Measurements from ENCODE around the gene RTN1.
"Not testable (repeated sequence)": the region's sequence is repeated elsewhere in the genome, so short reads cannot be mapped to it uniquely, and the experiment has no call there.

Gene RTN1

DNA sequence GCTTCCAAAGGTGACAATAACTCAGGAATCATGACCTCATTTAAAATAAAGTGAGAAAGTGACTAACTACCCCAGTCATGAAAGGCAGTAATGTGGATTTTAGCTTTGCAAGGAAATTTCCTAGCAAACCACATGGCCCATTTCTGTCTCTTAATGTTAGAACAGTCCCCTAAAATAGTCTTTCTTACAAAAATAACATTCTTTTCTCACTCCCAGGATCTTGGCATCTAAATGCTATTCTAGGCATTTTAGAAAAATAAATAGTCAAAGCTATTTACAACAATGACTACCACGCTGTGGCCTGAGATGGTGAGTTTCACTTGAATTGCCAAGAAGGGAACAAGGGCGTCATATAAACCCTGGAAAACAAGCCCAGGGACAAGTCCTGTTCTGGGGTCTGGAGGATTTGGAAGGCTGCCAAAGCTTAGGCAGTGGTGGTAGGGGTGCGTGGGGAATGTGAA lies 192.8 kb downstream of the RTN1 start:
- Mint-ChIP-seq H3K27me3 (peaks cover 8% of the 10 kb centered on the region), H3K9me3 (ENCODE audit: low read depth) (no peaks in the 10 kb centered on the region), H3K27ac (no peak overlapping the region), H3K4me1 (ENCODE audit: low read depth) (no peaks in the 10 kb centered on the region), H3K4me3 (no peak overlapping the region), H3K36me3 (no peaks in the 10 kb centered on the region)

- Mint-ChIP-seq H3K36me3 (no peaks in the 10 kb centered on the region), H3K4me3 (no peak overlapping the region), H3K9me3 (ENCODE audit: low read depth) (no peaks in the 10 kb centered on the region), H3K27ac (no peak overlapping the region), H3K4me1 (ENCODE audit: low read depth) (no peaks in the 10 kb centered on the region), H3K27me3 (peaks cover 4% of the 10 kb centered on the region)
Measured at GRCh38 chr14:59675394-59675793, 195.2 kb downstream of the RTN1 start.

- Mint-ChIP-seq H3K9me3 (ENCODE audit: low read depth) (peaks cover 12% of the 10 kb centered on the region), H3K4me3 (no peak overlapping the region), H3K4me1 (ENCODE audit: low read depth) (no peaks in the 10 kb centered on the region), H3K27ac (no peak overlapping the region), H3K27me3 (no peaks in the 10 kb centered on the region), H3K36me3 (no peaks in the 10 kb centered on the region)
Measured at GRCh38 chr14:59664741-59665140, 205.8 kb downstream of the RTN1 start.

- no peaks in the 10 kb centered on the region for H3K4me1 Mint-ChIP-seq (ENCODE audit: low read depth)
- no peak overlapping the region for H3K27ac Mint-ChIP-seq
- peaks cover 8% of the 10 kb centered on the region for H3K9me3 Mint-ChIP-seq (ENCODE audit: low read depth)
- H3K27me3 Mint-ChIP-seq = peaks cover 3% of the 10 kb centered on the region
- H3K4me3 Mint-ChIP-seq = no peak overlapping the region
- H3K36me3 Mint-ChIP-seq = peaks cover 3% of the 10 kb centered on the region
Measured at GRCh38 chr14:59657769-59658168, 212.8 kb downstream of the RTN1 start.

DNA sequence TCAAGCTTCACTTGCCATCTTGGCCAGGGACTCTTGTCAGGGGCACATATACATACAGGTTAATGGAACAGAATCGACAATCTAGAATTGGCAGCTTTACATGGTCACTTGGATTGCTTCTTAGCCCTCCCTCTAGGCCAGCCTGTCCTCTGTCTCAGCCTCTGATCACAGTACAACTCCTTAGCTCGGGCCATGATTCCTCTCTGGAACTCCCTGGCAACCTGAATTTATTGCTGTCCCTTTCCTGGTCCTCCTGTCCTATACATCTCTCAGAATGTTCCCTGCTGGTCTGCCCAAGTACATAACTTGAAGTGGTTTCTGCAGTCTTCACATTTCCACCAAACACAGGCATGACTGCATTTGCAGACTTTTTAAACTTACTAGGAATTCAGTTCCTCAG lies 214.1 kb downstream of the RTN1 start:
- Mint-ChIP-seq H3K4me1 (ENCODE audit: low read depth) (no peaks in the 10 kb centered on the region), H3K4me3 (no peak overlapping the region), H3K27me3 (peaks cover 4% of the 10 kb centered on the region), H3K9me3 (ENCODE audit: low read depth) (peaks cover 13% of the 10 kb centered on the region), H3K27ac (no peak overlapping the region), H3K36me3 (peaks cover 3% of the 10 kb centered on the region)

DNA sequence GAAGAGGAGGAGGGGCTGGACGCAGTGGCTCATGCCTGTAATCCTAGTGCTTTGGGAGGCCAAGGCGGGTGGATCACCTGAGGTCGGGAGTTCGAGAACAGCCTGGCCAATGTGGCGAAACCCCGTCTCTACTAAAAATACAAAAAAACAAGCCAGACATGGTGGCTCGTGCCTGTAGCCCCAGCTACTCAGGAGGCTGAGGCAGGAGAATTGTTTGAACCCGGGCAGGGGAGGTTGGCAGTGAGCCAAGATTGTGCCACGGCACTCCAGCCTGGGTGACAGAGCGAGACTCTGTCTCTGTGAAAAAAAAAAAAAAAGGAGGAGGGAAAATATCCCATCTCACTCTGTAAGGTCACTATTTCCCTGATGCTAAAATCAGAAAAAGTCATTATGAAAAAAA lies 216.4 kb downstream of the RTN1 start:
- H3K36me3 Mint-ChIP-seq; H3K27ac Mint-ChIP-seq; H3K4me1 Mint-ChIP-seq (ENCODE audit: low read depth); H3K4me3 Mint-ChIP-seq: not testable (repeated sequence)
- Mint-ChIP-seq H3K27me3 (peaks cover 11% of the 10 kb centered on the region), H3K9me3 (ENCODE audit: low read depth) (peaks cover 12% of the 10 kb centered on the region)

DNA sequence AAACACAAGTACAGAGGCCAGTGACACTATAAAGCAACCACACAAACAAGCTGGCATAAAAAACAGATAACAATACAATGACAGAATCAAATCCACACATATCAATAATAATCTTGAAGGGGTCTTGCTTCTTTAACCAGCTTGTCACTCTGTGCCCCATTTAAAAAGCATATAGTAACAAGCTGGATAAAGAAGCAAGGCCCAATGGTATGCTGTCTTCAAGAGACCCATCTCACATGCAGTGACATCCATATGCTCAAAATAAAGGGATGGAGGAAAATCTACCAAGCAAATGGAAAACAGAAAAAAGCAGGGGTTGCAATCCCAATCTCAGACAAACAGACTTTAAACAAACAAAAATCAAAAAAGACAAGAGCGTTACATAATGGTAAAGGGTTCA lies 223.7 kb downstream of the RTN1 start:
- not testable (repeated sequence) for H3K36me3 Mint-ChIP-seq; H3K4me1 Mint-ChIP-seq (ENCODE audit: low read depth); H3K27ac Mint-ChIP-seq; H3K4me3 Mint-ChIP-seq
- H3K27me3 Mint-ChIP-seq = peaks cover 21% of the 10 kb centered on the region
- peaks cover 33% of the 10 kb centered on the region for H3K9me3 Mint-ChIP-seq (ENCODE audit: low read depth)

DNA sequence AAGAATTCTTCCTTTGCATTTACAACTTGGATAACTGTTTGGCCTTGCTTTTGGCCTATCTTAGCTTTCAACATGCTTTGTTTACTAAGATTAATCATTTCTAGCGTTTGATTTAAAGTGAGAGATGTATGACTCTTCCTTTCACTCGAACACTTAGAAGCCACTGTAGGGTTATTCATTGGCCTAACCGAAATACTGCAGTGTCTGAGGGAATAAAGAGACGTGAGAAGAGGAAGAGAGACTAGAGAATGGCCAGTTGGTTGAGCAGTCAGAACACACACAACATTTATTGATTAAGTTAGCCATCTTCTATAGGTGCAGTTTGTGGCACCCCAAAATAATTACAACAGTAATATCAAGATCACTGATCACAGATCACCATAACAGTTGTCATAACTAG lies 231.7 kb downstream of the RTN1 start:
- H3K4me3 Mint-ChIP-seq = no peak overlapping the region
- no peak overlapping the region for H3K27ac Mint-ChIP-seq
- no peaks in the 10 kb centered on the region for H3K4me1 Mint-ChIP-seq (ENCODE audit: low read depth)
- H3K36me3 Mint-ChIP-seq = no peaks in the 10 kb centered on the region
- H3K27me3 Mint-ChIP-seq = peaks cover 8% of the 10 kb centered on the region
- H3K9me3 Mint-ChIP-seq (ENCODE audit: low read depth) = peaks cover 4% of the 10 kb centered on the region

GRCh38 chr14:59634617-59635016 lies 236.0 kb downstream of the RTN1 start:
- Mint-ChIP-seq H3K4me1 (ENCODE audit: low read depth) (no peaks in the 10 kb centered on the region), H3K27ac (no peak overlapping the region), H3K4me3 (no peak overlapping the region), H3K36me3 (no peaks in the 10 kb centered on the region), H3K27me3 (peaks cover 30% of the 10 kb centered on the region), H3K9me3 (ENCODE audit: low read depth) (no peaks in the 10 kb centered on the region)

GRCh38 chr14:59633486-59633885 lies 237.1 kb downstream of the RTN1 start:
- H3K4me3 Mint-ChIP-seq = no peak overlapping the region
- H3K27ac Mint-ChIP-seq = no peak overlapping the region
- H3K4me1 Mint-ChIP-seq (ENCODE audit: low read depth) = no peaks in the 10 kb centered on the region
- no peaks in the 10 kb centered on the region for H3K9me3 Mint-ChIP-seq (ENCODE audit: low read depth)
- H3K27me3 Mint-ChIP-seq = peaks cover 37% of the 10 kb centered on the region
- H3K36me3 Mint-ChIP-seq = no peaks in the 10 kb centered on the region

- H3K36me3 Mint-ChIP-seq = no peaks in the 10 kb centered on the region
- no peaks in the 10 kb centered on the region for H3K9me3 Mint-ChIP-seq (ENCODE audit: low read depth)
- H3K27ac Mint-ChIP-seq = no peak overlapping the region
- H3K27me3 Mint-ChIP-seq = peaks cover 37% of the 10 kb centered on the region
- H3K4me1 Mint-ChIP-seq (ENCODE audit: low read depth) = no peaks in the 10 kb centered on the region
- H3K4me3 Mint-ChIP-seq = no peak overlapping the region
Measured at GRCh38 chr14:59632381-59632780, 238.2 kb downstream of the RTN1 start.

GRCh38 chr14:59631237-59631636 lies 239.3 kb downstream of the RTN1 start:
- Mint-ChIP-seq H3K4me3 (no peak overlapping the region), H3K4me1 (ENCODE audit: low read depth) (no peaks in the 10 kb centered on the region), H3K9me3 (ENCODE audit: low read depth) (no peaks in the 10 kb centered on the region), H3K27ac (no peak overlapping the region), H3K36me3 (no peaks in the 10 kb centered on the region), H3K27me3 (peaks cover 43% of the 10 kb centered on the region)

DNA sequence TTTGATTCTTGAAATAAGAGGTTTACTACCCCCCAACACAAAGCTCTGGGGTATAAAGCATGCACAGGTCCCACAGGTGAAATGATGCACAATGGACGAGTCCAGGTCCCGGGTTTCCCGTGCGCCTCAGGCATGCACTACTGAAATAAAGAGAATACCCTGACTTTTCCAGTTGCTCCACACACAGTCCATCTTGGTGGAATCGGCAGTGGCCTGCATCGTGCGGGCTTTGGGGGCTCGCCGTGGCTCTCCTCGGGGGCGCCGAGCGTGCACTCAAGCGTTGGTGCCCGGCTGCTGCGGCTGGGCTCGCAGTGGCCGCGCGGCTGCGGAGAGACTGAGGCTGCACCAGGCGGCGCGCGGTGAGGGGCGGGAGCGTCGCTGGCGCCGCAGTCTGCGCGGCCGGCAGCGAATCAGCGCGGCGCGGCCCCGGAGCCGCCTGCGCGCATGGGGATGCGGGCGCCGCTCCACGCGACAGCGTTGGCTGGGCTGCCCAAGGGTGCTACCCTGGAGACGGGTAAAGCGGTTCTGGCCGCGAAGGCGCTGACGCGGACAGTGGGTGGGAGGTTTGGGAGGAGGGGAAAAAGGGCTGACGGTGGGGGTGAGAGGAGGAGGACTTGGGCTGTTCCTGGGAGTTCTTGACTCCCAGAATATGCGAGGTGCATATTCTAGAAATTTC lies 240.2 kb downstream of the RTN1 start:
- H3K9me3 Mint-ChIP-seq (ENCODE audit: low read depth) = no peaks in the 10 kb centered on the region
- H3K36me3 Mint-ChIP-seq = no peaks in the 10 kb centered on the region
- no peak overlapping the region for H3K4me3 Mint-ChIP-seq
- peaks cover 43% of the 10 kb centered on the region for H3K27me3 Mint-ChIP-seq
- H3K4me1 Mint-ChIP-seq (ENCODE audit: low read depth) = no peaks in the 10 kb centered on the region
- no peak overlapping the region for H3K27ac Mint-ChIP-seq

DNA sequence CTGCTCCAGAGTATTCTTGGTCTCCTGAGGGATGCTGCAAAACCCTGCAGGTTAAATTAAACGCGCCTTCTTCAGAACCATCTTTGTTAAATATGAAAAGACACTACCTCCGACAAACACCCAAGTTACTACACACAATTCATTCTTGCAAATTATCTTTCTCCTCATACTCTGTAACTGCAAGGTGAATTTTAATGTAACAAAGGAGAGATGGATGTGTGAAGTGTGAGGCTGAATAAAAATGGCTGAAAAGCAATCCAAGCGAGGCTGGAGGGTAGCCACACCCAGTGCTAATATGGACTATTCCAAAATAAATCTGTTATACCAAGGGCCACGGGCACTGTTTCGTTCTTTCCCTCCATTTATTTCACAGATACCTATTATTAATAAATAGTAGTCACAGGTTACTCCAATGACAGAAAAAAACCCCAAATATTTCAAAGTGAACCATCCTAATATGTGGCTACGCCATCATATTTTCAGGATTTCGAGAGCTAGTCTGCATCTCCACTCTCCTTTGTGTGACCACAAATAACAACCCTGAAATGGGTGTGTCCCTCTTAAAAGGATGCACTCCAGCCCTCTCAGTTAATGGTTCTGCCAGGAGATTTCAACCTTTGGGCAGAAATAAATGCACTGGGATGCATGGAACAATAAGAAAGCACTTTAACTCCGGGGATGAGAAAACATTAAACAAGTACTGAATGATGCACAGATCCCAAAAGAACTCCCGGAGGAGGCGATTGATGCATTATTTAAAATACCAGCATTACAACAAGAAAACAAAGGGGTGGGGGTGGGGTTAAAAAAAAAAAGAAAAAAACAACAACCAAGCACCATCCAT lies 240.9 kb downstream of the RTN1 start:
- H3K4me1 Mint-ChIP-seq (ENCODE audit: low read depth) = no peaks in the 10 kb centered on the region
- no peak overlapping the region for H3K4me3 Mint-ChIP-seq
- no peaks in the 10 kb centered on the region for H3K36me3 Mint-ChIP-seq
- no peaks in the 10 kb centered on the region for H3K9me3 Mint-ChIP-seq (ENCODE audit: low read depth)
- no peak overlapping the region for H3K27ac Mint-ChIP-seq
- peaks cover 40% of the 10 kb centered on the region for H3K27me3 Mint-ChIP-seq

GRCh38 chr14:59627011-59627520 lies 243.5 kb downstream of the RTN1 start:
- H3K36me3 Mint-ChIP-seq = no peaks in the 10 kb centered on the region
- no peaks in the 10 kb centered on the region for H3K9me3 Mint-ChIP-seq (ENCODE audit: low read depth)
- no peak overlapping the region for H3K27ac Mint-ChIP-seq
- no peak overlapping the region for H3K4me3 Mint-ChIP-seq
- H3K4me1 Mint-ChIP-seq (ENCODE audit: low read depth) = no peaks in the 10 kb centered on the region
- peaks cover 31% of the 10 kb centered on the region for H3K27me3 Mint-ChIP-seq
